ENCODE results near the gene ECHDC3.

- TF ChIP-seq CTCF (IDR thresholded peaks at IDR 0.05): no peak
- no peak for TF ChIP-seq POLR2A (IDR thresholded peaks at IDR 0.05)
Measured at GRCh38 chr10:11804336-11804735, 62.2 kb downstream of the ECHDC3 start.

Measured in lower leg skin (tissue), 3 donors.